Activated CD8-positive, alpha-beta memory T cell treated with anti-CD3 and anti-CD28 coated beads, Interleukin-2, amount 10 ng/mL, durations not matched to agents 7 days and 5 days (primary cell): ENCODE data around the gene CCND2. TPM values are rescaled to one million over a fixed set of nuclear protein-coding genes. Genes with fewer than 3 reads are reported as not detected.

ENCODE experiments used
- ATAC-seq: fragments of 150-1000 bp; cut with Tn5 transposase; one replicate; pipeline ENCODE4 v1.10.0; 2021; ENCODE audit warnings: moderate library complexity
- CTCF ChIA-PET: fragments of 350-600 bp; sonication (Branson Sonifier 250); formaldehyde crosslinking; loops from one replicate; lab custom pipeline; 2021; ENCODE audit warnings: antibody characterized with exemption; lab: Charles Lee
- DNase-seq: peaks from one replicate; pipeline ENCODE4 v3.0.0-alpha.2; 2020
- H3K27ac Mint-ChIP-seq: one replicate; pipeline ENCODE4 v1.8.0; 2021; ENCODE audit warnings: mild to moderate bottlenecking, mixed read lengths
- H3K27me3 Mint-ChIP-seq: one replicate; pipeline ENCODE4 v1.8.0; 2021; ENCODE audit warnings: mixed read lengths
- H3K36me3 Mint-ChIP-seq: one replicate; pipeline ENCODE4 v1.8.0; 2021; ENCODE audit warnings: mild to moderate bottlenecking, mixed read lengths
- H3K4me1 Mint-ChIP-seq: one replicate; pipeline ENCODE4 v1.8.0; 2021; ENCODE audit warnings: mixed read lengths
- H3K4me3 Mint-ChIP-seq: one replicate; pipeline ENCODE4 v1.8.0; 2021; ENCODE audit warnings: mild to moderate bottlenecking, moderate library complexity, mixed read lengths
- H3K9me3 Mint-ChIP-seq: one replicate; pipeline ENCODE4 v1.8.0; 2022; ENCODE audit warnings: low read depth, mixed read lengths
- total RNA-seq, 2 experiments: library from RNA; stranded (reverse); gene quantifications; one replicate each; pipeline ENCODE4 v1.2.3, GENCODE V29; 2021

CCND2 gene
- total RNA-seq = 100 to 1,000 TPM; 492 to 862 TPM

DNA sequence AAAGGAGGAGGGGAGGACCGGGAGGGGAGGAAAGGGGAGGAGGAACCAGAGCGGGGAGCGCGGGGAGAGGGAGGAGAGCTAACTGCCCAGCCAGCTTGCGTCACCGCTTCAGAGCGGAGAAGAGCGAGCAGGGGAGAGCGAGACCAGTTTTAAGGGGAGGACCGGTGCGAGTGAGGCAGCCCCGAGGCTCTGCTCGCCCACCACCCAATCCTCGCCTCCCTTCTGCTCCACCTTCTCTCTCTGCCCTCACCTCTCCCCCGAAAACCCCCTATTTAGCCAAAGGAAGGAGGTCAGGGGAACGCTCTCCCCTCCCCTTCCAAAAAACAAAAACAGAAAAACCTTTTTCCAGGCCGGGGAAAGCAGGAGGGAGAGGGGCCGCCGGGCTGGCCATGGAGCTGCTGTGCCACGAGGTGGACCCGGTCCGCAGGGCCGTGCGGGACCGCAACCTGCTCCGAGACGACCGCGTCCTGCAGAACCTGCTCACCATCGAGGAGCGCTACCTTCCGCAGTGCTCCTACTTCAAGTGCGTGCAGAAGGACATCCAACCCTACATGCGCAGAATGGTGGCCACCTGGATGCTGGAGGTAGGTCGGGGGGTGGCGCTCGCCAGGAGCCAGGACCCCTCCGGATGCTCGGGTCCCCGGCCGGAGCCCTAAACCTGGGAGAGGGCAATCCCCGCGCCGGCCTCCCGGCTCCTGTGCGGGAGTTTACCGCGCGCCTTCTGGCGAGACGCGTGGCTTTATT, at the start of gene CCND2:
TSS of gene CCND2 (plus strand) at position 111 of the 744 bp plus-strand sequence. CDS start at position 390, 279 bp downstream.
- Mint-ChIP-seq H3K36me3 (peaks cover 50% of the 10 kb centered on the region), H3K4me1 (peaks cover 33% of the 10 kb centered on the region)
- CTCF ChIA-PET = interaction anchor here (1.2 to 7.0 kb wide), 11 partner anchors 109 to 280 kb away, joined by 3 to 97 read pairs (median 28); no protein-coding TSS in a partner anchor

DNA sequence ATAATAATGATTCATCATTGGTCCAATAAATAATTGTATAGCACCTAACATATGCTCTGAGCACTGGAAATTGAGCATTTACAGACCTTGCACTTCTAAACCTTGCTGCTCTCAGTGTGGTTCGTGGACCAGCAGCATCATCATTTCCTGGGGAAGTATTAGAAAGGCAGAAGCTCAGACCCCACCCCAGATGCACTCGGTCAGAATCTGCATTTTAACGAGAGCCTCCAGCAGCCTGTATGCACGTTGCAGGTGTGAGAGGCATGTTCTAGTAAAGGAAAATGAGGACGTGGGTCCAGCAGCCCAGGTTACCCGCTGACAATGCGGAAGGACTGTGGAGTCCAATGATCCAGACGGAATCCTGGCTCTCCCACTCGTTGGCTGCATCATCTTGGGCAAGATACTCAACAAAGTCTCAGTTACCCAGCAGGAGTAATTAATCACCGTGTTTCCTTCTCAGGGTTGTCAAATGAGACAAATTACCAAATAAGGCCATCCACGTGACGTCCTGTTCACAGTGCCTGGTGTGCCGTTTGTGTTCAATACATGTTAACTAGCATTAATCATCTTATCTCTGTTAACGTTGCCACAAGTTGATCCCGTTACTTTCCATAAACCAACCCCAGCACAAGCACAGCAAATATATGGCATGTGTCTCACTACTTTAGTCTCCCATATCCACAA, 49.2 kb upstream of the CCND2 start:
- H3K27me3 Mint-ChIP-seq = peaks cover 11% of the 10 kb centered on the region
- no peaks in the 10 kb centered on the region for H3K9me3 Mint-ChIP-seq
- ATAC-seq = no peak
- H3K4me1 Mint-ChIP-seq = peaks cover 8% of the 10 kb centered on the region
- H3K27ac Mint-ChIP-seq = no peak overlapping the region
- peaks cover 1% of the 10 kb centered on the region for H3K36me3 Mint-ChIP-seq
- CTCF ChIA-PET = interaction anchor here (1.3 kb wide), 1 partner anchor 9 kb away, joined by 3 read pairs; no protein-coding TSS in a partner anchor
- DNase-seq = no peak
- H3K4me3 Mint-ChIP-seq = no peak overlapping the region

More for the DNA sequence above, at the start of gene CCND2:
- Mint-ChIP-seq H3K9me3 (no peaks in the 10 kb centered on the region), H3K27me3 (no peaks in the 10 kb centered on the region), H3K27ac (peak within 1 kb of the TSS; percentile 100), H3K4me3 (peak within 1 kb of the TSS; percentile 88)
- ATAC-seq = peak; percentile 17
- peak; percentile 92 for DNase-seq

DNA sequence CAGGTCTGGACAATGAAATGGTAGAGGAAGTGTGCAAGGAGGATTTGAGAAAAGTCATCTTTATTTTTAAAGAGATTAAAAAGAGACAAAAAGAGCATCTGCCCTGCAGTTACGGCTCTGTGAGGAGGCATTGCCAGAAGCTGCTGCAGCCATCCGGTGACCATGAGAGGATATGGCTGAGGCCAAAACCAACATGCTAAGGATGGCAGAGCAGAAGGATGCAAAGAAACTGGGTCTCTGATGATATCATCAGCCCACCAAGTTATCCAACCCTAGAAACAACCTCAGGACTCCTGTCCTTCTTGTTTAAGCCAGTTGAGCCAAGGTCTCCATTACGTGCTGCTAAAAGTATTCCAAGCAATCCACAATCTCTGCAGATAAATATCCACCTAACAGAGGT, 48.0 kb upstream of the CCND2 start:
- ATAC-seq (no peak), DNase-seq (no peak)
- Mint-ChIP-seq H3K27me3 (peaks cover 11% of the 10 kb centered on the region), H3K27ac (no peak overlapping the region), H3K4me1 (peaks cover 8% of the 10 kb centered on the region), H3K36me3 (peaks cover 1% of the 10 kb centered on the region), H3K4me3 (no peak overlapping the region), H3K9me3 (no peaks in the 10 kb centered on the region)
- CTCF ChIA-PET = interaction anchor here (1.3 kb wide), 1 partner anchor 10 kb away, joined by 3 read pairs; no protein-coding TSS in a partner anchor

DNA sequence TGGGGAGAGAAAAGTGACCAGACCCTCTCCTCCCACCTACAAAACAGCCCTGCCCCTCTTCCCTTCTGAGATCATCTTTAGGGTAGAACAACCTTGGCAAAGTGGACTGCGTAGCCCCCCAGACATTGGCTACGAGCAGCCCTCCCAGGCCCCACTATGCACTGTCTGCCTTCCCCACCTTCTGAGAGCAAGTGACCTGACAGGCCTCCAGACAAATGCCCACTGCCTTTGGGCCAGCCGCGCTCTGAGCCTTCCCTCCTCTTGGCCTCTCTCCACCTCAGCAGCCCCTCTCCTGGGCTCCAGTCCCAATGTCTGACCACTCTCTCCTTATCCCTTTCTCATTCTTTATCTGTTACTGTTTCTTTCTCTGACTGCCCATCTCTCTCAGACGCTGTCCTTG, 46.5 kb upstream of the CCND2 start:
- H3K27me3 Mint-ChIP-seq = peaks cover 11% of the 10 kb centered on the region
- CTCF ChIA-PET = no interaction called here
- peaks cover 8% of the 10 kb centered on the region for H3K4me1 Mint-ChIP-seq
- no peak overlapping the region for H3K4me3 Mint-ChIP-seq
- DNase-seq = no peak
- H3K27ac Mint-ChIP-seq = no peak overlapping the region
- no peaks in the 10 kb centered on the region for H3K9me3 Mint-ChIP-seq
- H3K36me3 Mint-ChIP-seq = no peaks in the 10 kb centered on the region
- no peak for ATAC-seq

DNA sequence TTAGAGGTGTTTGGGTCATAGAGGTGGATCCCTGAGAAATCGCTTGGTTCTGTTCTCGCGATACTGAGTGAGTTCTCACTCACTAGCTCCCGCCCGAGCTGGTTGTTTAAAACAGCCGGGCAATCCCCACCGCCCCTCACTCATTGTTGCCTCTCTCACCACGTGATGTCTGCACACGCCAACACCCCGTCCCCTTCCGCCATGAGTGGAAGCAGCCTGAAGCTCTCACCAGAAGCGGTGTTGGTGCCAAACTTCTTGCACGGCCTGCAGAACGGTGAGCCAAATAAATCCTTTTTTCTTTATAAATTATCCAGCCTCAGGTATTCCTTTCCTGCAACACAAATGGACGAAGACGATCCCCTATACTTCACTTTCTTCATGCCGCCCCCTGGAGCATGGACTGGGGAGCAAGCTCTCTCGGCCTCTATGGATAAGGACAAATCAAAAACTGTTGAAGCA, 45.4 kb upstream of the CCND2 start:
- H3K27me3 Mint-ChIP-seq = peaks cover 11% of the 10 kb centered on the region
- no peaks in the 10 kb centered on the region for H3K9me3 Mint-ChIP-seq
- ATAC-seq (no peak), DNase-seq (no peak)
- peaks cover 8% of the 10 kb centered on the region for H3K4me1 Mint-ChIP-seq
- no peaks in the 10 kb centered on the region for H3K36me3 Mint-ChIP-seq
- H3K4me3 Mint-ChIP-seq = no peak overlapping the region
- CTCF ChIA-PET = interaction anchor here (1.1 kb wide), 1 partner anchor 59 kb away, joined by 3 read pairs; no protein-coding TSS in a partner anchor
- H3K27ac Mint-ChIP-seq = no peak overlapping the region

DNA sequence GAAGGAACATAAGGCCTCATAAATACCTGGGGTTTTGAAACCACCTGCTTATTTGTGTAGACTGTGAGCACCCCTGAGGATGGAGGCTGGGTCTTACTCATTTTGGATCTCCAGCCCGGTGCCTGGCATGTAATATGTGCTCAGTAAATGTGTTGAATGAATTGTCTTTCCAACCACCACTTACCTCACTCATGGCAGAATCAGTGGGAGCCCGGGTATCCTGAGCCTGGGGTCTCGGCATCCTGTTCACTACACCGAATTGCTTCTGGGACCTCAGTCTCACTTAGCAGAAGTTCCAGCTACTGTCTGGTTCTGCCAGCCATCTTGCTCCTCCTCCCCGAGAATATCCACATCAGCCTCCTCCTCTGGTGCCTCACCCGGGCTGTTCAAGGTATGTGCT, 43.0 kb upstream of the CCND2 start:
- H3K4me3 Mint-ChIP-seq = no peak overlapping the region
- CTCF ChIA-PET = no interaction called here
- DNase-seq = no peak
- H3K27me3 Mint-ChIP-seq = peaks cover 22% of the 10 kb centered on the region
- no peak for ATAC-seq
- peaks cover 2% of the 10 kb centered on the region for H3K36me3 Mint-ChIP-seq
- no peaks in the 10 kb centered on the region for H3K9me3 Mint-ChIP-seq
- H3K27ac Mint-ChIP-seq = no peak overlapping the region
- H3K4me1 Mint-ChIP-seq = no peaks in the 10 kb centered on the region

DNA sequence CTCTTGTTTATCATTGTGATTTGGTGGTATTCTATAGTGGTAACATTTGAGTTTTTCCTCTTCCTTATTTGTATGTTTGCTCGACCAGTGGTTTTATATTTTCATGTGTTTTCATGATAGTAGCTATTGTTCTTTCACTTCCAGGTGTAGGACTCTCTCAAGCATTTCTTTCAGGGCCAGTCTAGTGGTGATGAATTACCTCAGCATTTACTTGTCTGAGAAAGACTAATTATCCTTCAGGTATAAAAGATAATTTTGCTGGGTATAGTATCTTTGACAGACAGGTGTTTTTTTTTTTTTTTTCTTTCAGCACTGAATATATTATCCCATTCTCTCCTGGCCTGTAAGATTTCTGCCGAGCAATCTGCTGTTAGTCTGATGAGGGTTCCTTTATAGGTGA, 35.0 kb upstream of the CCND2 start:
- H3K36me3 Mint-ChIP-seq = peaks cover 40% of the 10 kb centered on the region
- peaks cover 17% of the 10 kb centered on the region for H3K9me3 Mint-ChIP-seq
- no peak for DNase-seq
- H3K4me1 Mint-ChIP-seq = peaks cover 12% of the 10 kb centered on the region
- H3K27ac Mint-ChIP-seq = no peak overlapping the region
- H3K4me3 Mint-ChIP-seq = no peak overlapping the region
- CTCF ChIA-PET = no interaction called here
- ATAC-seq = no peak
- H3K27me3 Mint-ChIP-seq = peaks cover 41% of the 10 kb centered on the region

DNA sequence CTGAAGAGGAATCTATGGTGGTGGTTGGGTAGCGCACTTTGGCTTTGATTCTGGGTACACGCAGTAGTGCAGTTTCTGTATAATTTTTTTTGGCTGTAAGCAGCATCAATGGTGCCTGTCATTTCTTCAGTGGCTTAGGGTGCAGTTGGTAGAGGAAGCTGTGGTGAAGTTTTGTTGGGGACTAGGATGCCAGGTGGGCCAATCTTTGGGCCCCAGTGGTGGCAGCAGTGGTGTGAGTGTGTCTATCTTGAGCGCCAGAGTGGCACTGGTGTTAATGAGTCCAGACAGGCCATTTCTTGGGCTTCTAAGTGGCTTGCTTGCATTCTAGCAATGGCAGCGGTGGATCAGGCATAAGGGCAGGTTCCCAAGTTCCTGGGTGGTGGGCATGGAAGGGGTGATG, 33.8 kb upstream of the CCND2 start:
- Mint-ChIP-seq H3K4me3 (no peak overlapping the region), H3K27ac (no peak overlapping the region), H3K36me3 (peaks cover 43% of the 10 kb centered on the region), H3K4me1 (peaks cover 19% of the 10 kb centered on the region), H3K27me3 (peaks cover 39% of the 10 kb centered on the region), H3K9me3 (peaks cover 20% of the 10 kb centered on the region)
- CTCF ChIA-PET = interaction anchor here (0.9 to 1.1 kb wide), 2 partner anchors 18 to 37 kb away, joined by 3 to 4 read pairs; no protein-coding TSS in a partner anchor
- ATAC-seq = no peak
- no peak for DNase-seq

DNA sequence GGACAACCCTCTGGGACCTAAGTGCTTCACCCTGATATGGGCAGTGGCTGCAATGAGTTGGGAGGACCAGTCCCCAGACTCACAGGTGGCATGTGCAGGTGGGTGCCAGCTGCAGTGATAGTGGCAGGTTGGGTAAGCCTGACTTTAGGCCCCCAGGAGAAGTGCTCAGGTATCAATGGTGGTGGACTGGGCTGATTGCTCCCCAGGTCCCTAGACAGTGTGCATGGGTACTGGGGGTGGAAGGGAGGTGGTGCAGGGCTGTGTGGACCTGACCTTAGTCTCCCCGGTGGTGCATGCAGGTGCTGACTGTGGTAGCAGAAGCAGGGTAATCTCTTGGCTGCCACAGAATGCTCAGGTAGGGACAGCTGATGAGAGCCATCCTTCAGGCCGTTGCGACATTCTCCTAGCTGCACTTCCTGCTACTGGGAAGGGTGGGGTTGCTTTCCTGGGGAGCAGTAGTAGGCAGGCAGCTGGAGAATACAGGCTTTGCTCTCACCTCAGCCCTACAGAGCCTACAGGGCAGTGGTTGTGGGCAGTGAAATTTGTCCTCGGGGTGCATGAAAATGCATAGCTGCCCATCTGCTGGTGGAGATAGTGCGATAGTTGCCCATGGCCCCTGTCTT, 33.3 kb upstream of the CCND2 start:
- Mint-ChIP-seq H3K4me1 (peaks cover 19% of the 10 kb centered on the region), H3K4me3 (no peak overlapping the region), H3K27ac (no peak overlapping the region), H3K9me3 (peaks cover 20% of the 10 kb centered on the region), H3K36me3 (peaks cover 43% of the 10 kb centered on the region), H3K27me3 (peaks cover 36% of the 10 kb centered on the region)
- no peak for DNase-seq
- no peak for ATAC-seq
- CTCF ChIA-PET = interaction anchor here (1.1 kb wide), 1 partner anchor 36 kb away, joined by 3 read pairs; no protein-coding TSS in a partner anchor

DNA sequence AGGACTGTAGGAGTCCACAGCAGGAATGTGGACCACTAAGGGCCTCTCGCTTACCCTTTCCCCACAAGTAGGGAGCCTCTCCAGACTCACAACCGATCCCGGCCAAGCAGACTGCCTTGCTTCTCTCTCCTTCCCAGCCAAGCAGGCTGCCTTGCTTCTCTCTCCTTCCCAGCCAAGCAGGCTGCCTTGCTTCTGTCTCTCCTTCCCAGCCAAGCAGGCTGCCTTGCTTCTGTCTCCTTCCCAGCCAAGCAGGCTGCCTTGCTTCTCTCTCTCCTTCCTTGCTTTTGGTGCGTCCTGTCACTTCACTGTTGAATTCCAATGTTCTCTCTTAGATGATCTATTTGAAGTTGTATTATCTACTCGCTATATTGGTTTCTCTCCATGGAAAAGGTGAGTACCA, 32.6 kb upstream of the CCND2 start:
- H3K36me3 Mint-ChIP-seq = peaks cover 40% of the 10 kb centered on the region
- DNase-seq (no peak), ATAC-seq (no peak)
- no peak overlapping the region for H3K27ac Mint-ChIP-seq
- CTCF ChIA-PET = interaction anchor here (1.1 kb wide), 1 partner anchor 36 kb away, joined by 3 read pairs; no protein-coding TSS in a partner anchor
- no peak overlapping the region for H3K4me3 Mint-ChIP-seq
- H3K27me3 Mint-ChIP-seq = peaks cover 30% of the 10 kb centered on the region
- peaks cover 19% of the 10 kb centered on the region for H3K4me1 Mint-ChIP-seq
- H3K9me3 Mint-ChIP-seq = peaks cover 20% of the 10 kb centered on the region

DNA sequence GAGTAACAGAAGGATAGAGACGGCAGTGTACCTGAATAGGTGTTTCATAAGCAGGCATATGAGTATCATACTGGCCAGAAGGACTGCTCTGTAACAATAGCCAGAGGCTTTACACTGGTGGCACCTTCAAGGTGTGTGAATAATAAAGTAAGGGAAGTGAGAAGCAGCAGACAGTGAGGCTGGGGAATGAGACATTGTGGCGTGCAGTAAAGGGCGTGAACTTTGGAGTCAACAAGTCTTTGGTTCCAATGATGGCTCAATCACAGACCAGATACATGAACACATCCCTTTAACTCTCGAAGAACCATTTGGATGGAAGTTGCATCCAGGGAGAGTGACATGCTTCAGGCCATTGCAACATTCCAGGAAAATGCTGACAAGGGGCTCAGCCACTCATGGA, 32.0 kb upstream of the CCND2 start:
- Mint-ChIP-seq H3K36me3 (peaks cover 37% of the 10 kb centered on the region), H3K27me3 (peaks cover 25% of the 10 kb centered on the region), H3K4me3 (no peak overlapping the region), H3K9me3 (peaks cover 20% of the 10 kb centered on the region), H3K4me1 (peaks cover 19% of the 10 kb centered on the region), H3K27ac (no peak overlapping the region)
- ATAC-seq (no peak), DNase-seq (no peak)
- CTCF ChIA-PET = interaction anchor here (1.0 kb wide), 1 partner anchor 10 kb away, joined by 3 read pairs; no protein-coding TSS in a partner anchor

DNA sequence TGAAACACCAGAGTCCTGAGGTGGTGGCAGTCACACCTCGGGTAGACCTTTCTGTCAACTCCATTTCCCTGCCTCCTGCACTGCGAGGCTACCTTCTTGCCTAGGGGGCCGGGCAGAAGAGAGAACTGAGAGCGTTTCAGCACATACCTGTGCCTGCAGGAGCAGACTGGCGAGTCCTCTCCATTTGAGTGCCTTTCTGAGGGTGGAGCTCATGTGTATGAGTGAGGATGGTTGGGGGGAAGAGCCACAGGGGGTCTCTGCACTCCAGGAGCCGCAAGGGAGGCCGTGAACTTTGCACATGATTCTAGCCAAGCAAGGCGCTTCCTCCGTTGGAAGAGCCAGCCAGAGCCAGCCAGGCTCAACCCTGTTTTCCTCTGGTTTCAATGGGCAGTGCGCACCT, 31.0 kb upstream of the CCND2 start:
- Mint-ChIP-seq H3K27ac (no peak overlapping the region), H3K4me1 (peaks cover 19% of the 10 kb centered on the region)
- CTCF ChIA-PET = interaction anchor here (1.0 kb wide), 1 partner anchor 9 kb away, joined by 3 read pairs; no protein-coding TSS in a partner anchor

DNA sequence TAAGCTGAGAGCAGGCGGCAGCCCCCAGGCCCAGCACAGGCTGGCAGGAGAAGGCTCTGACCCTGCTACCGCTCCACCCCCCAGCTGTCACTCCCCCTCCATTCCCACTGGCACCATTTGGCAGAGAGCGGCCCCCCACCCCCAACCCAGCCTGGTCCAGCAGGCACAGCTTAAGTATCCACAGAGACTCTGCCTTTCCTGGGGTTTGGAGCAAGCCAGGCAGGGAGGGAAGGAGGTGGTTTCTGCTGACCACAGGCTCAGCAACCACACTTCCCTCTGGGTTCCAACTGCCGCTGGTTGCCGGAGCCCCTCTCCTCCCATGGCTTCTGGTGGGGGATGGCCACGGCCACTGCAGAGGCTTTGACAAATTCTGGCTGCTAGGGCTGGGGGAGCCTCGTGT, 30.5 kb upstream of the CCND2 start:
- peaks cover 12% of the 10 kb centered on the region for H3K27me3 Mint-ChIP-seq
- H3K36me3 Mint-ChIP-seq = peaks cover 25% of the 10 kb centered on the region
- DNase-seq (peak; percentile 43), ATAC-seq (no peak)
- H3K4me3 Mint-ChIP-seq = no peak overlapping the region
- peaks cover 14% of the 10 kb centered on the region for H3K9me3 Mint-ChIP-seq
- H3K27ac Mint-ChIP-seq = no peak overlapping the region
- peaks cover 19% of the 10 kb centered on the region for H3K4me1 Mint-ChIP-seq
- CTCF ChIA-PET = no interaction called here

More for the DNA sequence above, 31.0 kb upstream of the CCND2 start:
- peaks cover 14% of the 10 kb centered on the region for H3K9me3 Mint-ChIP-seq
- H3K4me3 Mint-ChIP-seq = no peak overlapping the region
- H3K27me3 Mint-ChIP-seq = peaks cover 16% of the 10 kb centered on the region
- DNase-seq = no peak
- no peak for ATAC-seq
- peaks cover 29% of the 10 kb centered on the region for H3K36me3 Mint-ChIP-seq
